Measurements from ENCODE around the gene SCARF1. TPM values are rescaled to one million over a fixed set of nuclear protein-coding genes. Genes with fewer than 3 reads are reported as not detected.

The SCARF1 gene
- total RNA-seq, 1 donor from 2014 or later, result 0.64 TPM

- no peaks in the 10 kb centered on the region for H3K36me3 Mint-ChIP-seq (ENCODE audit: unreplicated experiment)
- peak overlapping the region; percentile 75 for H3K4me3 Mint-ChIP-seq (ENCODE audit: unreplicated experiment)
- H3K4me1 Mint-ChIP-seq (ENCODE audit: unreplicated experiment), result peaks cover 16% of the 10 kb centered on the region
- H3K27me3 Mint-ChIP-seq (ENCODE audit: unreplicated experiment), result peaks cover 29% of the 10 kb centered on the region
- TF ChIP-seq CTCF (IDR thresholded peaks at IDR 0.05), result peak; percentile 57
- no peak for DNase-seq (ENCODE audit: extremely low spot score, unreplicated experiment)
- H3K9me3 Mint-ChIP-seq (ENCODE audit: unreplicated experiment), result no peaks in the 10 kb centered on the region
- peak overlapping the region; percentile 80 for H3K27ac Mint-ChIP-seq (ENCODE audit: unreplicated experiment)
These were observed 15.8 kb downstream of the SCARF1 start for GRCh38 chr17:1629504-1630310.

GRCh38 chr17:1628856-1629503 lies 16.6 kb downstream of the SCARF1 start:
- peak; percentile 97 for DNase-seq (ENCODE audit: extremely low spot score, unreplicated experiment)
- Mint-ChIP-seq H3K4me3 (ENCODE audit: unreplicated experiment) (peak overlapping the region; percentile 94), H3K27me3 (ENCODE audit: unreplicated experiment) (peaks cover 29% of the 10 kb centered on the region), H3K4me1 (ENCODE audit: unreplicated experiment) (peaks cover 16% of the 10 kb centered on the region), H3K9me3 (ENCODE audit: unreplicated experiment) (no peaks in the 10 kb centered on the region), H3K36me3 (ENCODE audit: unreplicated experiment) (no peaks in the 10 kb centered on the region), H3K27ac (ENCODE audit: unreplicated experiment) (peak overlapping the region; percentile 97)
- peak; percentile 58 for TF ChIP-seq CTCF (IDR thresholded peaks at IDR 0.05)

- TF ChIP-seq CTCF (IDR thresholded peaks at IDR 0.05), result no peak
- Mint-ChIP-seq H3K36me3 (ENCODE audit: unreplicated experiment) (no peaks in the 10 kb centered on the region), H3K4me1 (ENCODE audit: unreplicated experiment) (peaks cover 16% of the 10 kb centered on the region), H3K9me3 (ENCODE audit: unreplicated experiment) (no peaks in the 10 kb centered on the region), H3K27me3 (ENCODE audit: unreplicated experiment) (peaks cover 29% of the 10 kb centered on the region), H3K27ac (ENCODE audit: unreplicated experiment) (peak within 1 kb of the TSS; percentile 97), H3K4me3 (ENCODE audit: unreplicated experiment) (peak within 1 kb of the TSS; percentile 94)
- DNase-seq (ENCODE audit: extremely low spot score, unreplicated experiment), result peak; percentile 91
These were observed 17.3 kb downstream of the SCARF1 start, which contains the start of gene SLC43A2 for GRCh38 chr17:1627982-1628855. SLC43A2 (minus strand) TSS chr17:1628834; CDS start chr17:1627874, 960 bp downstream.

- no peak for DNase-seq (ENCODE audit: extremely low spot score, unreplicated experiment)
- no peaks in the 10 kb centered on the region for H3K36me3 Mint-ChIP-seq (ENCODE audit: unreplicated experiment)
- no peaks in the 10 kb centered on the region for H3K9me3 Mint-ChIP-seq (ENCODE audit: unreplicated experiment)
- no peak overlapping the region for H3K27ac Mint-ChIP-seq (ENCODE audit: unreplicated experiment)
- peaks cover 16% of the 10 kb centered on the region for H3K4me1 Mint-ChIP-seq (ENCODE audit: unreplicated experiment)
- no peak for TF ChIP-seq CTCF (IDR thresholded peaks at IDR 0.05)
- H3K27me3 Mint-ChIP-seq (ENCODE audit: unreplicated experiment), result peaks cover 29% of the 10 kb centered on the region
- peak overlapping the region; percentile 52 for H3K4me3 Mint-ChIP-seq (ENCODE audit: unreplicated experiment)
These were observed 18.1 kb downstream of the SCARF1 start for GRCh38 chr17:1627182-1627981.
